BLaER1 (cell line): ENCODE results near the gene PTPRN2.

Experiments
- H3K27ac ChIP-seq: shearing (Covaris generic); formaldehyde crosslinking; 2 replicates; pipeline ENCODE4 v1.8.1; 2022
- H3K27me3 ChIP-seq: shearing (Covaris generic); formaldehyde crosslinking; 2 replicates; pipeline ENCODE4 v1.8.1; 2022
- H3K36me3 ChIP-seq: shearing (Covaris generic); formaldehyde crosslinking; 2 replicates; pipeline ENCODE4 v1.8.1; 2022
- H3K4me1 ChIP-seq: shearing (Covaris generic); formaldehyde crosslinking; 2 replicates; pipeline ENCODE4 v1.8.1; 2022
- H3K4me2 ChIP-seq: shearing (Covaris generic); formaldehyde crosslinking; 2 replicates; pipeline ENCODE4 v1.8.1; 2022
- H3K4me3 ChIP-seq: shearing (Covaris generic); formaldehyde crosslinking; 2 replicates; pipeline ENCODE4 v1.8.1; 2022
- H3K9ac ChIP-seq: shearing (Covaris generic); formaldehyde crosslinking; 2 replicates; pipeline ENCODE4 v1.8.1; 2022
- H3K9me3 ChIP-seq: shearing (Covaris generic); formaldehyde crosslinking; 2 replicates; pipeline ENCODE4 v1.8.1; 2022
- H4K20me1 ChIP-seq: shearing (Covaris generic); formaldehyde crosslinking; 2 replicates; pipeline ENCODE4 v1.8.1; 2022
- Cebpa-rat ChIP-seq: shearing (Covaris generic); IDR thresholded peaks from 2 replicates; pipeline ENCODE4 v1.8.1; 2022

Gene PTPRN2

DNA sequence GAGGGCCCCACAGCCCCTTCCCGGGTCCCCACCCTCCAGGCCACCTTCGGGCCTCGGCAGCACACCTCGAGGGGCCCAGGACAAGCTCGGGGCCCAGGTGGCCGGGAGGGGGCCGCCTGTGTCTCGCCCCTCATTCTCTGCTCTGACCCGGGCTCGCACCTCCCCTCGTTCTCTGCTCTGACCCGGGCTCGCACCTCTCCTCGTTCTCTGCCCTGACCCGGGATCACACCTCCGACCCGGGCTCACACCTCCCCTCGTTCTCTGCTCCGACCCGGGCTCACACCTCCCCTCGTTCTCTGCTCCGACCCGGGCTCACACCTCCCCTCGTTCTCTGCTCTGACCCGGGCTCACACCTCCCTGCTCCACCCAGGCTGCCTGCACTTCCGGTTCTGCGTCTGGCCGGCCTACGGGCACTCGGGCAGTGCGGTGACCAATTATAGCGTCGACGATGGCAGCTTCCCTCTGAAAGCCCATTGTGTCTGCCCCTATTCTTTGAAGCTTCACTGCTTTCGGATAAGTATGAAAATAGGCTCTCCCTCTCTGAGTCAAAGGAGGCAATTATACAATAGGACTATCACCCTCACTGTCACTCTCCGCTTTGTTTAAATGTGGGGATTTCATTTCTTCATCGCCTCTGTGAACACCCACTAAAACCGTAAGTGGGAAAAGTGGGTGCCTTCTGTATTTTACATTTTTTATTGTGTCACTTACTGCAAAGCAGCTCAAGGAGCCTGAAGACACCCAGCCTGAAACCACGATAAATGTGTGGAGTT is 793.5 kb downstream of the PTPRN2 start:
- H3K9ac ChIP-seq: no peak overlapping the region
- no peak overlapping the region for H3K4me3 ChIP-seq
- 0 out of 2 replicates have a peak overlapping the region, but pooled peaks have one; percentile 48 for H3K4me2 ChIP-seq
- TF ChIP-seq Cebpa-rat: no peak
- H3K27me3 ChIP-seq: no peaks in the 10 kb centered on the region
- H3K4me1 ChIP-seq: peaks cover 21% of the 10 kb centered on the region
- no peaks in the 10 kb centered on the region for H3K36me3 ChIP-seq
- H3K27ac ChIP-seq: no peak overlapping the region
- H4K20me1 ChIP-seq: no peaks in the 10 kb centered on the region
- no peaks in the 10 kb centered on the region for H3K9me3 ChIP-seq

DNA sequence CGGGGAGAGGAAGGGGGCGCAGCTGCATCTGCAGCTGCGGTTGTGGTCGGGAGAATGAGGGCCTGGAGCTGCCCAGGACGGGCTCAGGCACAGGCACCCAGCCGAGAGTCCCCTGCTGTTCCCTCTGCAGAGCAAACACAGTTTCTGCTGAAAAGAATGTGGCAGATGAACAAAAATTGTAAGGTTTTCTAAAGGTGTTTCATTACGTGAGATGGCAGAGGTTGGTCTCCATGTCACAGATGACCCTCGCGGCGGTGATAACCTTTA is 794.6 kb downstream of the PTPRN2 start:
- no peak for TF ChIP-seq Cebpa-rat
- no peaks in the 10 kb centered on the region for H3K9me3 ChIP-seq
- no peak overlapping the region for H3K27ac ChIP-seq
- H3K4me3 ChIP-seq: no peak overlapping the region
- H4K20me1 ChIP-seq: no peaks in the 10 kb centered on the region
- peaks cover 21% of the 10 kb centered on the region for H3K4me1 ChIP-seq
- H3K4me2 ChIP-seq: no peak overlapping the region
- H3K9ac ChIP-seq: no peak overlapping the region
- no peaks in the 10 kb centered on the region for H3K36me3 ChIP-seq
- no peaks in the 10 kb centered on the region for H3K27me3 ChIP-seq

DNA sequence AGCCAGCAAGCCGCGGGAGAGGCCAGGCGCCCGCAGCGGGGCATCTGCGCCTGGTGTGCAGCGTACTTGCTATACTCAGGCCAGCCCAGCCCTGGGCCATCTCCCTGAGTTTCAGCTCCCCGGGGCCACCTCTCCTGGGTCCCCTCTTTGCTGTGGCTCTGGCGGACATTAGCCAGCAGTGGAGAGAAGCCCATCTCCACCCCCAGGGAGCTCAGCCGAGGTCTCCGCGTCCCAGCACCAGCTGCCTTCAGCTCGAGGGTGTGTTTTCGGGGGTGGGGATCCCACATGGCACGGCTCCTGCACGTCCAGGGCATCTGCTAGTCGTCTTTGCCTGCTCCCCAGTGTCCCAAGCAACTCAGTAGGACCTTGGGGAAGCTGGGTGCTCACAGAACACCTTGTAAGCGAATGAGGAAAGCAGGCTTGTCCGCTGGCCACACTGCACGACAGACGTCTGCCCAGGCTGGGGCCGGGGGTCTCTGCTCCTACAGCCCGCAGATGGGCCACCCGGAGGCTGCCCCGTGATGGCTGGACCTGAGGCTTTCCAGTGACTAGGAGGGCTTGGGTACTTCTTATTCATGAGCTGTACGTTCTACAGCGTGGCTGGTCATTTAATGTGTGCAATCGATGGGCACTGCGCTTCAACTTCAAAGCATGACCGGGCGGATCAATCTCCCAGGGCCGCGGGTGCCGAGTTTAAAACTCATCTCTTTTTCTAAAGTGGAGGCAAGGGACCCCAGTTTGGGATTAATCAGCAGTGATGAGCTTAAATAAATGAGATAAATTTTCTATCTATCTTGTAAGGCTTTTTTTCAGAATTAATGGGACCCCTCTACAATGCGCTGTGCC is 795.2 kb downstream of the PTPRN2 start:
- no peak overlapping the region for H3K4me2 ChIP-seq
- peaks cover 21% of the 10 kb centered on the region for H3K4me1 ChIP-seq
- no peaks in the 10 kb centered on the region for H4K20me1 ChIP-seq
- H3K27me3 ChIP-seq: no peaks in the 10 kb centered on the region
- no peak for TF ChIP-seq Cebpa-rat
- no peak overlapping the region for H3K27ac ChIP-seq
- no peaks in the 10 kb centered on the region for H3K9me3 ChIP-seq
- H3K36me3 ChIP-seq: no peaks in the 10 kb centered on the region
- H3K4me3 ChIP-seq: no peak overlapping the region
- no peak overlapping the region for H3K9ac ChIP-seq

DNA sequence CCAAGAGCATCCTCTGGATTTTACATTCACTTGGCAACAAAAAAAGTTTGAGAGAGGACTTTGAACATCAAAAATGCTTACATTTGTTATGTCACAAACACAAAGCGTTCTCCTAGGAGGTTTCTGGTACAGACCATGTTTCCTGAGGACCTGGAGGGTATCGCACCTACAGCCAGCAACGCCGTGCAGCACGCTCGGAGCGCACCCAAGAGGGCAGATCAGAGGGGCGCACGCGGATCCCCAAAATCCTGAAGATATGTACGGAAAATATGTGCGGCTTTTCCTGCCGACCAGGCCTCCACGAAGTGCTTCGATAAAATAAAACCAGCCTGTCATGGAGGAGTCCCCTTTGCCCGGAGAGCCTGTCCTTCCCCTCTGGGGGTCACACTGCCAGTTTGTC is 796.0 kb downstream of the PTPRN2 start:
- H3K27me3 ChIP-seq: no peaks in the 10 kb centered on the region
- TF ChIP-seq Cebpa-rat: no peak

DNA sequence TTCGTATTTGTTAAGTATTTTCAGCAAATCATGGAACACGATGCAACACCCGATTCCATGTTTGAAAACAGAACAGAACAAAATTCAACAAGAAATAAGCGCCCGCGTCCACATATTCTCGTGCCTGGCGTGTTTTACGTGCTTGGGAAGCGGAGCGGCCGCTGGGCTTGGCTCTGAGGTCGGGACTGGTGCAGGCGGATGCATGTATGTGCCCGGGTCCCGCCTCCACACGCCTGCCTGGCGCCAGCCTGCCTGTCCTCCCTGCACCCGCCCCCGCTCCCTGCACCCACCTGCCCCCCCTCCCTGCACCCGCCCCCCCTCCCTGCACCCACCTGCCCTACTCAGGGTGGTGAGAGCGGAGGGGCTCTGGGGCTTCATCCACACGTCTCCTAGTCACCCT is 796.4 kb downstream of the PTPRN2 start:
- Histone ChIP-seq H3K36me3 (no peaks in the 10 kb centered on the region), H3K9ac (no peak overlapping the region), H3K4me3 (no peak overlapping the region), H3K4me2 (no peak overlapping the region), H3K27ac (no peak overlapping the region), H3K4me1 (peaks cover 21% of the 10 kb centered on the region), H3K27me3 (no peaks in the 10 kb centered on the region), H3K9me3 (no peaks in the 10 kb centered on the region), H4K20me1 (no peaks in the 10 kb centered on the region)
- no peak for TF ChIP-seq Cebpa-rat

More for the DNA sequence above, 796.0 kb downstream of the PTPRN2 start:
- no peak overlapping the region for H3K9ac ChIP-seq
- H3K9me3 ChIP-seq: no peaks in the 10 kb centered on the region
- no peak overlapping the region for H3K4me2 ChIP-seq
- H3K27ac ChIP-seq: no peak overlapping the region
- no peaks in the 10 kb centered on the region for H4K20me1 ChIP-seq
- peaks cover 21% of the 10 kb centered on the region for H3K4me1 ChIP-seq
- H3K36me3 ChIP-seq: no peaks in the 10 kb centered on the region
- H3K4me3 ChIP-seq: no peak overlapping the region

DNA sequence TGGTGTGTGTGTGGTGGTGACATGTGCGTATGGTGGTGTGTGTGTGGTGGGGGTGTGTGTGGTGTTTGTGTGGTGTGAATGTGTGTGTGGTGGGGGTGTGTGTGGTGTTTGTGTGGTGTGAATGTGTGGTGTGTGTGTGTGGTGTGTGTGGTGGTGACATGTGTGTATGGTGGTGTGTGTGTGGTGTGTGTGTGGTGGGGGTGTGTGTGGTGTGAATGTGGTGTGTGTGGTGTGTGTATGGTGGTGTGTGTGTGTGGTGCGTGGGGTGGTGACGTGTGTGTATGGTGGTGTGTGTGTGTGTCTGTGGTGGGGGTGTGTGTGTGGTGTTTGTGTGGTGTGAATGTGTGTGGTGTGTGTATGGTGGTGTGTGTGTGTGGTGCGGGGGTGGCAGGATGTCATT is 797.7 kb downstream of the PTPRN2 start:
- no peak for TF ChIP-seq Cebpa-rat
- Histone ChIP-seq H3K9ac (no peak overlapping the region), H3K4me3 (no peak overlapping the region), H3K4me2 (no peak overlapping the region), H4K20me1 (no peaks in the 10 kb centered on the region), H3K4me1 (peaks cover 12% of the 10 kb centered on the region), H3K9me3 (no peaks in the 10 kb centered on the region), H3K36me3 (no peaks in the 10 kb centered on the region), H3K27me3 (no peaks in the 10 kb centered on the region), H3K27ac (no peak overlapping the region)

DNA sequence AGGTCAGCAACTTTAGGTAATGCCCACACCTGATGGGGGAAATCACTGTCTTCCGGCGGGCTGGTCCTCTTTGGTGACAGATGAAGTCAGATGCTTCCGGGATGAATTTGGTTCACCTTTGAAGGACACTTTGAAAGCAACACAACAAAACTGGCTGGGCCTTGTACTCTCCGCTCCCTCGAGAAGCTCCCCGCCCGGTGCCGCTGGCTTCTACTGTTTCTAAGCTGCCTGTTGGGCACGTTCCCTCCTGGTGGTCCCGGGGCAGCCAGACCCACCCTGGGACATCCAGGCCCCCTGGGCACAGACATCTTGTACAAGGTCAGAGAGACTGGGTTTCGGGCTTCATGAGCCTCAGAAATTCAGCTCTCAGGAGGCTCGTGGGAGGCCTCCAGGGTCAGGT is 798.5 kb downstream of the PTPRN2 start:
- Histone ChIP-seq H3K4me2 (no peak overlapping the region), H3K27ac (no peak overlapping the region), H3K4me1 (peaks cover 16% of the 10 kb centered on the region), H3K9ac (no peak overlapping the region), H3K36me3 (no peaks in the 10 kb centered on the region), H3K4me3 (no peak overlapping the region), H3K27me3 (no peaks in the 10 kb centered on the region), H4K20me1 (no peaks in the 10 kb centered on the region), H3K9me3 (no peaks in the 10 kb centered on the region)
- TF ChIP-seq Cebpa-rat: no peak

DNA sequence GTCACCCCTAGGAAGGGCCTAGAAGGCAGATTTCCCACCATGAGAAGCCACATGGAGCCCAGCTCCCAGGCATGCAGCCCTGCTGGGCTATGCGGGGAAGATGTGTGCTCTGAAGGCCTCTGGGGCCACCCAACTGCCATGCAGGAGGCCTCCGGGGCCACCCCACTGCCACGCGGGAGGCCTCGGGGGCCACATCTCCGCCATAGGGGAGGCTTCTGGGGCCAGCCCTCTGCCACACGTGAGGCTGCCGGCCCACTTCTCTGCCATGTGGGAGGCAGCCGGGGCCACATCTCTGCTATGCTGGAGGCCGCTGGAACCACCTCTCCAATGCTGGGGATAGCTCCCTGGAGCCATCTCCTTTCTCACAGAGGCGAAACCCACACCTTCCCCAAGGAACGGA is 799.0 kb downstream of the PTPRN2 start:
- Histone ChIP-seq H3K4me3 (no peak overlapping the region), H3K9ac (no peak overlapping the region), H3K27me3 (no peaks in the 10 kb centered on the region), H3K4me2 (no peak overlapping the region), H3K27ac (no peak overlapping the region), H4K20me1 (no peaks in the 10 kb centered on the region), H3K36me3 (no peaks in the 10 kb centered on the region), H3K9me3 (no peaks in the 10 kb centered on the region), H3K4me1 (peaks cover 22% of the 10 kb centered on the region)
- no peak for TF ChIP-seq Cebpa-rat

DNA sequence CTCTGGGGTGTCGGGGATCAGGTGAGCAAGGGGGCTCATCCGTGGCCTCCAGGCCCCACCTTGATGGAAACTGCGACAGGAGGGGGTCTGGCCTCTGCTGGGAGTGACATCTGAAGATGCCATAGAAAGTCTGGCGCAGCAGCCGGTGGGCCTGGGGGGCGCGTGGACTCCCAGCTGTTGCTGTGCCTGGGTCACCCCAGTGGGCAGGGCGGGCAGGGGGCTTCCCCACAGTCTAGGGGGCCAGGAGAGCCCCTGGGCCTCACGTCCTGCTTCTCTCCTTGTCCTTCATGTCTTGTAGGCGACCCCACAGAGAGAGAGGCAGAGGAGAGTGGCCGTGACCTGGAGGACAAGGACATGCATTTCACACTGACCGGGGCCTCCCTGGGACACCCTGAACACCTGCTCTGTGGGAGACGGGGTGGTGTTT is 800.3 kb downstream of the PTPRN2 start:
- H3K27ac ChIP-seq: no peak overlapping the region
- no peaks in the 10 kb centered on the region for H3K9me3 ChIP-seq
- H3K36me3 ChIP-seq: no peaks in the 10 kb centered on the region
- no peaks in the 10 kb centered on the region for H4K20me1 ChIP-seq
- H3K4me3 ChIP-seq: no peak overlapping the region
- H3K4me1 ChIP-seq: peaks cover 15% of the 10 kb centered on the region
- no peak overlapping the region for H3K9ac ChIP-seq
- no peaks in the 10 kb centered on the region for H3K27me3 ChIP-seq
- no peak for TF ChIP-seq Cebpa-rat
- H3K4me2 ChIP-seq: no peak overlapping the region
